Measurements from ENCODE around the gene DCUN1D2. TPM values are rescaled to one million over a fixed set of nuclear protein-coding genes. Genes with fewer than 3 reads are reported as not detected.

DCUN1D2 gene
- total and polyA plus RNA-seq, 8 donors = 4.8 to 18.3 (median 8.3) TPM

DNA sequence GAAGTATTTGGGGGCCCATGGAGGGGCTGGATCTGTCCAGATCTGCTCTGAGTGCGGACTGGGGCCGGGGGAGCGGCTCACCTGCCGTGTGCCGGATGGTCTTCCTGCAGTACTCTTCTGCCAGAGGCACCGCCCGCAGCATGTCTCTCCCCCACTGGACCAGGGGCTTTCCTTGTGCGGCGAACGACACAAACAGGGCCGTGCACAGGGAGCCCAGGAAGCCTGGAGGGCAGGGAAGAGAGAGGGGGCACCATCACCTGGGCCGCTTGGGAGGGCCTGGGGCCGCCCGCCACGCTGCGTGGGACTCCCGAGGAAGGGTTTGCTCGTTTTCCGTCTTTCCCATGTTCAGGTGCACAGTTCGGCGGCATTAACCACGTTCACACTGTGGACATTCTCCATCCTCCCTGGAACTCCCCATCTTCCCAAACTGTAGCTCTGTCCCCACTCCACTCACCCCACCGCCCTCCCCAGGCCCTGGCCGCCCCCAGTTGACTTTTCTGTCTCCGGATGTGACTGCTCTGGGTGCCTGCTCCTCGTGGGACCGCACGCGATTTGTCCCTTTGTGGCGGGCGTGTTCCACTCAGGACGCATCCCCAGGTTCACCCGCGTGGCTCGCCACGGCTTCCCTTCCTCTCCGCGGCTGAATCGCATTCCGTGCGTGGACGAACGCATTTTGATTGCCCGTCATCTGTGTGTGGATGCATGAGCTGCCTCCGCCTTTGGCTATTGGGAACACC is 61.5 kb downstream of the DCUN1D2 start:
- H3K27ac ChIP-seq = no peak overlapping the region
- H3K9me3 ChIP-seq = no peaks in the 10 kb centered on the region
- intact Hi-C loops (cut with DNase I) = no loop called here
- H3K4me3 ChIP-seq = no peak overlapping the region
- no peaks in the 10 kb centered on the region for H3K4me1 ChIP-seq
- ATAC-seq = no peak
- no peak for FAIRE-seq
- H3K27me3 ChIP-seq = no peaks in the 10 kb centered on the region
- no peaks in the 10 kb centered on the region for H3K36me3 ChIP-seq
- WGBS, 2 donors = 91 to 95% methylated on average over 45 of the region's 45 CpGs
- TF ChIP-seq, protein P1, sequence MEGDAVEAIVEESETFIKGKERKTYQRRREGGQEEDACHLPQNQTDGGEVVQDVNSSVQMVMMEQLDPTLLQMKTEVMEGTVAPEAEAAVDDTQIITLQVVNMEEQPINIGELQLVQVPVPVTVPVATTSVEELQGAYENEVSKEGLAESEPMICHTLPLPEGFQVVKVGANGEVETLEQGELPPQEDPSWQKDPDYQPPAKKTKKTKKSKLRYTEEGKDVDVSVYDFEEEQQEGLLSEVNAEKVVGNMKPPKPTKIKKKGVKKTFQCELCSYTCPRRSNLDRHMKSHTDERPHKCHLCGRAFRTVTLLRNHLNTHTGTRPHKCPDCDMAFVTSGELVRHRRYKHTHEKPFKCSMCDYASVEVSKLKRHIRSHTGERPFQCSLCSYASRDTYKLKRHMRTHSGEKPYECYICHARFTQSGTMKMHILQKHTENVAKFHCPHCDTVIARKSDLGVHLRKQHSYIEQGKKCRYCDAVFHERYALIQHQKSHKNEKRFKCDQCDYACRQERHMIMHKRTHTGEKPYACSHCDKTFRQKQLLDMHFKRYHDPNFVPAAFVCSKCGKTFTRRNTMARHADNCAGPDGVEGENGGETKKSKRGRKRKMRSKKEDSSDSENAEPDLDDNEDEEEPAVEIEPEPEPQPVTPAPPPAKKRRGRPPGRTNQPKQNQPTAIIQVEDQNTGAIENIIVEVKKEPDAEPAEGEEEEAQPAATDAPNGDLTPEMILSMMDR (IDR thresholded peaks at IDR 0.05) = no peak
- DNase-seq = peak in 1 of 6 donors; percentile 22

DNA sequence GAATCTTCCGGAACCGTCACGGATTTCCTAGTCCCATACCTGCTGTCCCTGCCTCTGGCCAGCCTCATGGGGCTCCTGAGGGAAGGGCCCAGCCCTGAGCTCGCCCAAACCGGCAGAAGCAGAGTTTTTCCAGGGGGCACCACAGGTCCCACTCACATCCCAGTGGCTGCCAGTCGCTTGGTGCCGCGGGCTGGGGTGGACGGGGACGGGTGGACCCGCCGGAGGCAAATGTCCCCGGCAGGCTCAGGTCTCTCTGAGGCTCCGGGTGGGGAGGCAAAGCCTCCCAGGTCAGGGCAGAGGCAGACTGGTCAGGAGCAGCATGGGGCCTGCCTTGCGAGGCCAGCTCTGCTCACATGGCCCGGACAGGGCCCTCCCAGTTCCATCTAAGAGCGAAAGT is 62.0 kb downstream of the DCUN1D2 start:
- FAIRE-seq (no peak), DNase-seq (no peak), ATAC-seq (no peak)
- intact Hi-C loops (cut with DNase I) = no loop called here
- Histone ChIP-seq H3K27ac (no peak overlapping the region), H3K4me3 (no peak overlapping the region), H3K9me3 (no peaks in the 10 kb centered on the region), H3K27me3 (no peaks in the 10 kb centered on the region), H3K4me1 (no peaks in the 10 kb centered on the region), H3K36me3 (no peaks in the 10 kb centered on the region)
- 88 to 92% methylated on average over 17 of the region's 17 CpGs for WGBS, 2 donors
- TF ChIP-seq, protein P1 (IDR thresholded peaks at IDR 0.05) = no peak

DNA sequence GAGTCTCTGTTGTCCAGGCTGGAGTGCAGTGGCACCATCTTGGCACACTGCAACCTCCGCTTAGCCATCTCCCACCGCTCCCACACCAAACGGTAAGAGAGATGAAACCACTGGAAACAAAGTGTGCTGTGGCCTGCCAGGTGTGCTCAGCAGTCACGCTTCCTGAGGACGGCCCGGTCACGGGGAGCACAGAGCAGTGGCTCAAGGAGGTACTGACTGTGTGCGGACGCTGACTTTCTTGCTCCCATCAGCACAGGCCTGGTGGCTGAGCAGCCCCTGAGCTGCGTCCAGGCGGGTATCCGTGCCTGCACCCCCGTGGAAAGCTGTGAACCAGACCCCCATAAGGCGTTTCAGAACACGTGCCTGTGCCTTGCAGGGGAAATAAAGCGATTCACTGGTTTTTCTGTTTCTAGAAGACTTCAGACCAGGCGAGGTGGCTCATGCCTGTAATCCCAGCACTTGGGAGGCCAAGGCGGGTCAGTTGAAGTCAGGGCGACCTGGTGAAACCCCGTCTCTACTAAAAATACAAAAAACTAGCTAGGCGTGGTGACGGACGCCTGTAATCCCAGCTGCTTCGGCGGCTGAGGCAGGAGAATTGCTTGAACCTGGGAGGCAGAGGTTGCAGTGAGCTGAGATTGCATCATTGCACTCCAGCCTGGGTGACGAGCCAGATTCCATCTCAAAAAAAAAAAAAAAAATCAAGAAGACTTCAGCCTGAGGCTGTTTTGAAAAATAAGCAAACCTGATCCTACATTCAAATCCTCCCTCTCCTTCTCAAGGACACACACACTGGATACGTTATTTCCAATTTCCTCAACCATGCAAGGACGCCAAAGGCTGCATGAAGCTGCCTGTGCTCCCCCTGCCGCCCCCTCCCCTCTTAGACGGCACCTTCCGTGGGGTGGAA is 62.7 kb downstream of the DCUN1D2 start:
- TF ChIP-seq, protein P1 (IDR thresholded peaks at IDR 0.05) = no peak
- 85 to 89% methylated on average over 31 of the region's 31 CpGs for WGBS, 2 donors
- intact Hi-C loops (cut with DNase I) = no loop called here
- H3K27me3 ChIP-seq = no peaks in the 10 kb centered on the region
- DNase-seq (no peak), ATAC-seq (no peak), FAIRE-seq (no peak)
- no peaks in the 10 kb centered on the region for H3K36me3 ChIP-seq
- H3K4me1 ChIP-seq = no peaks in the 10 kb centered on the region
- H3K4me3 ChIP-seq = no peak overlapping the region
- H3K27ac ChIP-seq = no peak overlapping the region
- no peaks in the 10 kb centered on the region for H3K9me3 ChIP-seq

DNA sequence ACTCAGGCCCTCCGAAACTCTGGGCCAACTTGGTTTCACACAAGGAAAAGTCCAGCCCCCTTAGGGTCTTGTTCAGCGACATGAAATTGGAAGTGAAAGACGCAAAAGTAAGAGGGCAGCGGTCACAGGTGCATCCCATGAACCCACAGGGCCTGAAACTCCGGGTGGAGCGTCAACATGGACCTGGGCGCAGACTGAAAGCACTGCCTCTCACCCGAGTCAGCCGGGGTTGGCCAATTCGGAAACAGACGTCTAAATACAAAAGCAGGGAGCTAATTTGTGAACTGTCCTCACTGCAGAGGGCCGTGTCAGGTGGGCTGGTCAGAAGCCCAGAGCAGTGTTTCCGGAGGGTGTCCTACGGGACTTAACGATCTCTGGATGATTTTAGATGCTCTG is 63.9 kb downstream of the DCUN1D2 start:
- intact Hi-C loops (cut with DNase I) = no loop called here
- WGBS, 2 donors = 88 to 94% methylated on average over 15 of the region's 15 CpGs
- no peak for ATAC-seq

More for the DNA sequence above, 63.9 kb downstream of the DCUN1D2 start:
- Histone ChIP-seq H3K4me1 (no peaks in the 10 kb centered on the region), H3K4me3 (no peak overlapping the region), H3K27ac (no peak overlapping the region), H3K27me3 (no peaks in the 10 kb centered on the region), H3K36me3 (no peaks in the 10 kb centered on the region), H3K9me3 (no peaks in the 10 kb centered on the region)
- DNase-seq (peak in 1 of 6 donors; percentile 25), FAIRE-seq (no peak)
- TF ChIP-seq, protein P1 (IDR thresholded peaks at IDR 0.05) = no peak

Measured in pancreas (tissue), 10 donors.